Tibial nerve (tissue), 4 donors: Measurements from ENCODE around the gene CEP78.

Experiments used
- EP300 ChIP-seq, 2 donors: sonication (generic); formaldehyde crosslinking; IDR thresholded peaks; one replicate each; pipeline ENCODE4 v1.6.1; 2017; ENCODE audit warnings: antibody characterized with exemption in 2 of 2, mild to moderate bottlenecking in 1 of 2
- POLR2A ChIP-seq, 2 donors: fragments of 450-650 bp; IDR thresholded peaks; one replicate each; pipeline ENCODE4 v1.6.1; 2017; ENCODE audit warnings: antibody characterized with exemption in 2 of 2, mild to moderate bottlenecking in 2 of 2, moderate library complexity in 2 of 2
- TF ChIP-seq, protein P1 (sequence below), 5 experiments: fragments of 200-600 bp in 3 of 5; fragments of 450-650 bp in 2 of 5; sonication (generic) in 3 of 5; IDR thresholded peaks; one replicate each; pipeline ENCODE4 v1.5.1; 2016 to 2019; ENCODE audit warnings: antibody characterized with exemption in 5 of 5, mild to moderate bottlenecking in 3 of 5, moderate library complexity in 2 of 5

DNA sequence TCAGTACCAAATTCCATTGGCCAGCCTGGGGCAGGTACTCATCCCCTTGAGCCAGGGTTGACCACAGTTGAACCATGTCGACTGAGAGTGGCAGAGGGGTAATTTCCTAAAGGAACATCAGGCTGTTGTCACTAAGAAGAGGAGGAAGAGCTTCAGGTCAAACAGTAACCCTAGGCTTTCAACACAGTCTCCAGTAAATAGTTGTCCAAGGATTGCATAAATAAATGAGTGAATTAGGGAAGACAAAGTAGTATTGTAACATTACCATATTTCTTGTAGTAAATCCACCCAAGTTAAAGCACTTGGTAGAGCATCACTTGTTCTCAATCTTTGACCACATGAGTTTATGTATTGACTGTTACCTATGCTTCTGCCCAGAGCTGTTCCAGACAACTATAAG lies 68.5 kb downstream of the CEP78 start:
- TF ChIP-seq, protein P1, sequence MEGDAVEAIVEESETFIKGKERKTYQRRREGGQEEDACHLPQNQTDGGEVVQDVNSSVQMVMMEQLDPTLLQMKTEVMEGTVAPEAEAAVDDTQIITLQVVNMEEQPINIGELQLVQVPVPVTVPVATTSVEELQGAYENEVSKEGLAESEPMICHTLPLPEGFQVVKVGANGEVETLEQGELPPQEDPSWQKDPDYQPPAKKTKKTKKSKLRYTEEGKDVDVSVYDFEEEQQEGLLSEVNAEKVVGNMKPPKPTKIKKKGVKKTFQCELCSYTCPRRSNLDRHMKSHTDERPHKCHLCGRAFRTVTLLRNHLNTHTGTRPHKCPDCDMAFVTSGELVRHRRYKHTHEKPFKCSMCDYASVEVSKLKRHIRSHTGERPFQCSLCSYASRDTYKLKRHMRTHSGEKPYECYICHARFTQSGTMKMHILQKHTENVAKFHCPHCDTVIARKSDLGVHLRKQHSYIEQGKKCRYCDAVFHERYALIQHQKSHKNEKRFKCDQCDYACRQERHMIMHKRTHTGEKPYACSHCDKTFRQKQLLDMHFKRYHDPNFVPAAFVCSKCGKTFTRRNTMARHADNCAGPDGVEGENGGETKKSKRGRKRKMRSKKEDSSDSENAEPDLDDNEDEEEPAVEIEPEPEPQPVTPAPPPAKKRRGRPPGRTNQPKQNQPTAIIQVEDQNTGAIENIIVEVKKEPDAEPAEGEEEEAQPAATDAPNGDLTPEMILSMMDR (IDR thresholded peaks at IDR 0.05): no peak
- TF ChIP-seq POLR2A (IDR thresholded peaks at IDR 0.05) (no peak), EP300 (IDR thresholded peaks at IDR 0.05) (no peak)
